Stimulated activated CD8-positive, alpha-beta memory T cell treated with anti-CD3 and anti-CD28 coated beads, Interleukin-4, amount 100 ng/mL, for 4 hours (primary cell): ENCODE results near the gene PAH.

Experiments
- DNase-seq, 2 donors: peaks; one replicate each; pipeline ENCODE4 v3.0.0-alpha.2; 2020; ENCODE audit warnings: low read depth in 2 of 2, low spot score in 1 of 2

The PAH gene

GRCh38 chr12:102902093-102902492 is 15.0 kb downstream of the PAH start:
- DNase-seq = no peak

GRCh38 chr12:102900389-102900788 is 16.7 kb downstream of the PAH start:
- DNase-seq = no peak

GRCh38 chr12:102896067-102896466 is 21.0 kb downstream of the PAH start:
- DNase-seq = no peak

- DNase-seq = no peak
These were observed 25.3 kb downstream of the PAH start for GRCh38 chr12:102891756-102892155.

GRCh38 chr12:102888511-102888910 is 28.5 kb downstream of the PAH start:
- no peak for DNase-seq

- no peak for DNase-seq
These were observed 31.8 kb downstream of the PAH start for GRCh38 chr12:102885043-102885932.

GRCh38 chr12:102883204-102883799 is 33.7 kb downstream of the PAH start:
- DNase-seq = no peak

GRCh38 chr12:102880783-102881182 is 36.3 kb downstream of the PAH start:
- DNase-seq = no peak

GRCh38 chr12:102879144-102879763 is 37.8 kb downstream of the PAH start:
- no peak for DNase-seq

GRCh38 chr12:102876883-102877282 is 40.2 kb downstream of the PAH start:
- DNase-seq = no peak

- DNase-seq = no peak
These were observed 42.2 kb downstream of the PAH start for GRCh38 chr12:102874819-102875218.

- no peak for DNase-seq
These were observed 44.0 kb downstream of the PAH start for GRCh38 chr12:102873077-102873476.

- DNase-seq = no peak
These were observed 46.0 kb downstream of the PAH start for GRCh38 chr12:102871014-102871413.

- no peak for DNase-seq
These were observed 47.5 kb downstream of the PAH start for GRCh38 chr12:102869571-102869970.

- no peak for DNase-seq
These were observed 51.0 kb downstream of the PAH start for GRCh38 chr12:102865821-102866615.

GRCh38 chr12:102862486-102862885 is 54.6 kb downstream of the PAH start:
- no peak for DNase-seq

- no peak for DNase-seq
These were observed 65.8 kb downstream of the PAH start for GRCh38 chr12:102851246-102851645.

- no peak for DNase-seq
These were observed 67.2 kb downstream of the PAH start for GRCh38 chr12:102849722-102850447.

- no peak for DNase-seq
These were observed 68.2 kb downstream of the PAH start for GRCh38 chr12:102848832-102849231.

GRCh38 chr12:102847131-102847530 is 69.9 kb downstream of the PAH start:
- DNase-seq = no peak
